Raji (cell line): Measurements from ENCODE around the gene NECAB2.

Experiments
- POLR2A ChIP-seq: IDR thresholded peaks from 2 replicates; pipeline ENCODE4 v1.6.1; 2011; ENCODE audit warnings: low read depth, low read length, control low read depth; ENCODE audit not compliant: insufficient read depth

Gene NECAB2

GRCh38 chr16:83945587-83945986, 22.5 kb upstream of the NECAB2 start:
- no peak for TF ChIP-seq POLR2A

- no peak for TF ChIP-seq POLR2A
These were observed 21.8 kb upstream of the NECAB2 start for GRCh38 chr16:83946154-83946780.

- TF ChIP-seq POLR2A = no peak
These were observed 21.1 kb upstream of the NECAB2 start for GRCh38 chr16:83946781-83947566.

DNA sequence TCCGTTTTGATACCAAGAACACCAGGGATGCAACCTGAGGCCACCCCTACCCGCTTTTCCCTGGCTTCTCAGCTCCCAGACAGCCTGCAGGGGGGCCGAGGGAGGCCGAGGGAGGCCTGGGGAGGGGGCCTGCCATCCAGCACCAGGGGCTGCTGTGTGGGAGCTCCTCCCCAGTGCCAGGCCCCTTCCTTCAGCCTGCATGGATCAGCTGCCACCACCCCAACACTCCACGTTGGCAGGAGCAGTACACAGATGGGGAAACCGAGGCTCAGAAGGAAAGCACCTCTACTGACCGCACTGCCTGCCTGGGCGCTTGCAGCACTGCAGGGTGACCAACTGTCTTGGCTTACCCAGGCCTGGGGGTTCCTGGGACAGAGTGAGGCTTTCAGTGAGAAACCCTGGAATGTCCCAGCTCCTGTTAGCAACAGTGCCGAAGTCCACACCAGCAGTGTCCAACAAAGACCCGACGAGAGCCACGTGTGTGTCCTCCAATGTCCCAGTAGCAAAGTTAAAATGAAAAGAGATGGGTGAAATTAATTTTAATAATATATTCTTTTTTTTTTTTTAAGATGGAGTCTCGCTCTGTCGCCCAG, 20.3 kb upstream of the NECAB2 start:
- TF ChIP-seq POLR2A = no peak

DNA sequence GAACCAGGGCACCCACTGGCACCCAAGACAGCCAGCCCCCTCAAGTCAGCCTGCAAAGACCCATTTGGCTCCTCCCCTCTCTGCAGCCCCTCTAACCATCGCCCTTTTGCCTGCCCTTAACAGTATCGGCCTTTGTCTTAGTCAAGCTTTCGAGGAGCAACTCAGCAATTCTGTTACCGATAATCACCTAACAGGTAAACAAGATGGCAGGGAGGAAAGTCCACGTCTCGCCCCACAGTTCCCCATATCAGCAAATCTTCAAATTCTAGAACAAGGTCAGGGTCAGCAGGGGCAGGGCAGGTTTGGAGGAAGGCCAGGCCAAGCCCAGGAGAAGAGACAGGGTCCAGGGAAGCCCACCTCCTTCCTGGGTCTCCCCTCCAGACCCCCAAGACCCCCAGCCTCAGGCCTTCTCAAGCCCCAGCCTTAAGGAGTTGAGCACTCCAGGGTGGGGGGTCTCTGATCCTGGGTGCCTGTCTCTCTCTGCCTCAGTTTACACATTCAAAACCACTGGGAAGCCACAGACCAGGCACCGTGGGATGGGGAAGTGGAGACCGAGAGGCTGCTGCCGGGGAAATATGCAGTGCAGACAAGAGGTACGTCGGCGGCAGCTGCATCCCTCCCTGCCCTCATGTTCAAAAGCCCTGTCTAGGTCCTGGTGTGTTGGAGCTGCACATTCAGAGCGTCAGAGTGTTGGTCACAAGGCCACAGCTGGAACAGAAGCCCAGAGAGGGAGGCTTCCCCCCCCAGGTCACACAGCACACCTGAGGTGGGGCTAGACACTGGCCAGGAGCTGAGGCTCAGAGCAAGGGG, 18.9 kb upstream of the NECAB2 start:
- TF ChIP-seq POLR2A = no peak

- TF ChIP-seq POLR2A = no peak
These were observed 18.4 kb upstream of the NECAB2 start for GRCh38 chr16:83949724-83950001.

DNA sequence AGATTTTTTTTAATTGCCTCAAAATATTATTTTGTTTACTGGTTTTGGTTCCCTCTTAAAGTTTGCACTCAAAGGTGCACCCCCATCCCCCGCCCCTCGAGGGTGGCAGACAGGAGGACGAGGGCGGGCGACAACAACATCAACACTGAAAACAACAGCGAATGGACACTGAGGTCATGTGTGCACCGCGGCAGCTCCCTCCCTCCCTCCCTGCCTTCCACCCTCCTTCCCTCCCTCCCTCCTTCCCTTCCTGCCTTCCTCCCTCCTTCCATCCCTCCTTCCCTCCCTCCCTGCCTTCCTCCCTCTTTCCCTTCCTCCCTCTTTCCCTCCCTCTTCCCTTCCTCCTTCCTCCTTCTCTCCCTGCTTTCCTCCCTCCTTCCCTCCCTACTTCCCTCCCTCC, 16.5 kb upstream of the NECAB2 start:
- no peak for TF ChIP-seq POLR2A

DNA sequence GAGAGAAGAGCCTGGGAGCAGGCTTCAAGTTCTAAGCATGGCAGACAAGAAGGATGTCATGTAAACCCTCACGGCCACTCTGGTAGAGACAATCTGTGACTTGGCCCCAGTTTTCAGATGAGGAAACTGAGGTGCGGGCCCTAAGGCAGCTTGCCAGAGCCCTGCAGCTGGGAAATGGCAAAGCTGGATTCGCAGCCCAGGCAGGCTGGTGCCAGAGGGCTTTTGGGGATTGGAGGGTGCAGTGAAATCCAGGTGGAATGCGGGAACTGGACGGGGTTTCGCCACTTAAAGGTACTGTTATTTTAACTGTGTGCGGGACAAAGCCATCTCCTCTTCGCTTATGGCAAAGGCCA, 15.5 kb upstream of the NECAB2 start:
- no peak for TF ChIP-seq POLR2A

DNA sequence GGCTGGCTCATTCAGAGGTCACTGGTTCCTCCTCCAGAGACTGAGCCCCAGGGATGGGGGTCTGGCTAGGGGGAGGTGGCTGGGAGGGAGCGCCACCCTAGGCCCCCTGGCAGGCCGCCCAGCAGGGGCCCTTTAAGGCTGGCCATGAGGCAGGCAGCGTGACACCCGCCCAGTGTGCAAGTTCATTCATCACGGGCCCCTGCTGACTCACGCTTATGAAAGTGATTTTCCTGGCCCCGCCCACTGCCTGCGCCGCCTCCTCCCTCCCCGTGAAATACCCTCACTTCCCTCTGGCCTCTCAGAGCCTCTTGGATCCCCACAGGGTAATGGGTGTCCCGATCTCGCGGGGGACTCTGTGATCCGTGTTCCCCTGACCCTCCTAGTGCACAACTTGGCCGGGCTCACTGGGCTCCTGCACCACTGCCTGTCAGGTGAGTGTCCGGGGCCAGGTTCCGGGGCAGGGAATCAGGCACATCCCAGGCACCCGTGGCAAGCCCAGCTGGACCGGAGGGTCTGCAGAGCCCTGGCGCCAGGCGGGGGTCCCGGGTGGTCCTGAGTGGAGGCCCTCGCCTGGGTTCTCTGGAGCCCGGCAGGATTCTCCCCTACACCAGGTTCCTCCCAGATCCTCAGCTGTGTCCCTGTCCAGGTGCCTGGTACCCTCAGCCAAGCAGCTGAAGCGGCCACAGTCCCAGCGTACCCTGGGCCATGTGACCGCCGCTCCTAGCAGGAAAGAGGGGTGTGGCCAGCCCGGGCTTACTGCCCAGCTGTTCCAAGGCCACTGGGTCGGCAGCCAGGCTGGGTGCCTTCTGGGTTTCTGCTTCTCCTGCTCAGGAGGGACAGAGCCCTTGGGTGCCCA, 14.9 kb upstream of the NECAB2 start, which contains the start of gene OSGIN1:
OSGIN1 (plus strand) TSS at position 301 of the 856 bp plus-strand sequence. CDS start 4,432 bp downstream, outside the sequence.
- peak; percentile 60 for TF ChIP-seq POLR2A

DNA sequence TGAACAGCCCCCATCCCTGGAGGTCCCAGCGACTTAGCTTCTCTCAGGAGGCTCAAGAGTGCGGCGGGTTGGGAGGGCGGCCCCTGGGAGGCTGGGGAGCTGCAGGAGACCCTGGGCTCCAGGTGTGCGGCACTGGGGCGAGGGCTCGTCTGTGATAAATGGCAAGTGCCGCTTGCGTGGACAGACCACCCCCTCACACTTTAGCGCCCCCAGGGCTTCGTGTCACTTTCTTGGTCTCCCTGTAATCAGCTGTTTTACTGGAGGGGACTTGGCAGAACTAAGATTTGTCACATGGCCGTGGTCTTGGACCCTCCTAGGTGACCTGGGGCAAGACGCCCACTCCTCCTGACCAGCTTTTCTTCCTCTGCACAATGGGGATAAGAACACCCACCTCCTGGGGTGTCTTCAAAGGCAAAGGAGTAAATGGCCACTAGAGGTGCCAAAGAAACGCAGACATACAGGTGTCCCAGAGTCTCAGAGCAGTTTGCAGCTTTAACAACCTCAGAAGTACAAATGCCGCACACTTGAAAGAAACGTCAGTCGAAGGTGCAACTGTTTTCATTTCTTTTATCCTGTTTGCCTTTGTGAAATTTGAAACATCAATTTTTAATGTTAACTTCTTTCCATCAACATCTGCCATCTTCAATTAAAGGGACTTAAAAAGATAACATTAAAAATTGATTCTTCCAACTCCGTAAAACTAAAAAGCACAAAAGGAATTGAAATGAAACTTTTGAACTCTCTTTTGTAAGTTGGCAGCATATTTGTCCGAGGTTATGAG, 14.1 kb upstream of the NECAB2 start:
- TF ChIP-seq POLR2A = no peak

GRCh38 chr16:83954577-83955016, 13.4 kb upstream of the NECAB2 start:
- no peak for TF ChIP-seq POLR2A

DNA sequence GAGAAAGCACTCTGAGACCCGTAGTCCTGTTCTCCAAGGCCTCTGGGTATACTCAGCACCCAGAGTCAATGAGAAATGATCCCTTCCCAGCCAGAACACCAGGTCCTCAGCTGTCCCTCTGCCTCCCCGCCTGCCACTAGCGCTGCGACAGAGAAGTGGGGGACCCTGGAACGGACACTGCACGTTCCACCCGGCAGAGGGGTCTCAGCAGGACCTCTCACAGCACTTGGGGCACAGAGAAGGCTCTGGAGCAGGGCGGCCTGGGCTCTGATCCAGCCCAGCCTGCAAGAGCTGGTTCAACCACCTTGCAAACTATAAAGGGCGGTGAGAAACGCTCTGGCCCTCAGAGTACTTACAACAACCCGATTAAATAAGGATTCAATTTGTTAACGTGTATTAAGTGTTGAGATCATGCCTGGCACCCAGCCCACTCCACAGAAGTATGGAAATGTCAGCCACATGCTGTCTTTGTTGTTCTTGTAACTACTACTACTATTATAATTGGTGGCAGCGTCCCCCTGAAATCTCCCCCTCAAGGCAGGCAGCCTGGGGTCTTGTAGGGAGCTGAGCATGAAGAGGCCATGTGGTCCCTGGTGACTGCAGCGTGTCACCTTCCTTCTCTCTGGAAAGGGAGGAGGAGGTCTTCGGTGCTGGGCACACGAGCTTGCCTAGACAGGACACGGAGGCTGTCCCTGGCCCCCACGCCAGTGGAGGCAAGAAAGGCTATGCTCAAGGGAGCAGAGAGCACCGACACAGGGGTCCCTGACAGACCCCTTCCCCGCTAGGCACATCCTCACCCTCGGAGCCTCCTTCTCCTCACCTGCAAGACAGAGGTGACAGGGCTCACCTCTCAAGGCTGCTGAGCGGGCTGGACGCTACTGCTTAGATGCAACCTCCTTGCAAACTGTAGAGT, 12.6 kb upstream of the NECAB2 start:
- no peak for TF ChIP-seq POLR2A
